Activated CD8-positive, alpha-beta memory T cell treated with anti-CD3 and anti-CD28 coated beads, Interleukin-2, amount 10 ng/mL, durations not matched to agents 7 days and 5 days (primary cell): ENCODE data around the gene ZNF385C. TPM values are rescaled to one million over a fixed set of nuclear protein-coding genes. Genes with fewer than 3 reads are reported as not detected.
"Not testable (repeated sequence)": the region's sequence is repeated elsewhere in the genome, so short reads cannot be mapped to it uniquely, and the experiment has no call there.

Experiments used
- ATAC-seq: fragments of 150-1000 bp; cut with Tn5 transposase; one replicate; pipeline ENCODE4 v1.10.0; 2021; ENCODE audit warnings: moderate library complexity
- CTCF ChIA-PET: fragments of 350-600 bp; sonication (Branson Sonifier 250); formaldehyde crosslinking; loops from one replicate; lab custom pipeline; 2021; ENCODE audit warnings: antibody characterized with exemption; lab: Charles Lee
- DNase-seq: peaks from one replicate; pipeline ENCODE4 v3.0.0-alpha.2; 2020
- H3K27ac Mint-ChIP-seq: one replicate; pipeline ENCODE4 v1.8.0; 2021; ENCODE audit warnings: mild to moderate bottlenecking, mixed read lengths
- H3K27me3 Mint-ChIP-seq: one replicate; pipeline ENCODE4 v1.8.0; 2021; ENCODE audit warnings: mixed read lengths
- H3K36me3 Mint-ChIP-seq: one replicate; pipeline ENCODE4 v1.8.0; 2021; ENCODE audit warnings: mild to moderate bottlenecking, mixed read lengths
- H3K4me1 Mint-ChIP-seq: one replicate; pipeline ENCODE4 v1.8.0; 2021; ENCODE audit warnings: mixed read lengths
- H3K4me3 Mint-ChIP-seq: one replicate; pipeline ENCODE4 v1.8.0; 2021; ENCODE audit warnings: mild to moderate bottlenecking, moderate library complexity, mixed read lengths
- H3K9me3 Mint-ChIP-seq: one replicate; pipeline ENCODE4 v1.8.0; 2022; ENCODE audit warnings: low read depth, mixed read lengths
- total RNA-seq, 2 experiments: library from RNA; stranded (reverse); gene quantifications; one replicate each; pipeline ENCODE4 v1.2.3, GENCODE V29; 2021

Gene ZNF385C
- total RNA-seq, 2 experiments from 2014 or later = 0.12 to 0.18 TPM

DNA sequence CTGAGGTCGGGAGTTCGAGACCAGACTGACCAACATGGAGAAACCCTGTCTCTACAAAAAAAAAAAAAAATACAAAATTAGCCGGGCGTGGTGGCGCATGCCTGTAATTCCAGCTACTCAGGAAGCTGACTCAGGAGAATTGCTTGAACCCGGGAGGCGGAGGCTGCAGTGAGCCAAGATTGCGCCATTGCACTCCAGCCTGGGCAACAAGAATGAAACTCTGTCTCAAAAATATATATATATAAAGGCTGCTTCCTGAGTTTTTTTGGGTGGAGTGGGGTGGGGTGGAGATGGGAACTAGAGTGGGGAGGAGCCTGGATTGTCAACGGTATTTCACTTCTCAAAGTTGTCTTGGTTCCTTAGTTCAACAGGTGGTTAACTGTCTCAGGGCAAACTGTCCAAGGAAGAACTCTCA is 88.0 kb downstream of the ZNF385C start:
- H3K9me3 Mint-ChIP-seq, H3K27me3 Mint-ChIP-seq, H3K4me3 Mint-ChIP-seq, ATAC-seq, H3K27ac Mint-ChIP-seq, CTCF ChIA-PET, DNase-seq: not testable (repeated sequence)
- peaks cover 26% of the 10 kb centered on the region for H3K36me3 Mint-ChIP-seq
- peaks cover 47% of the 10 kb centered on the region for H3K4me1 Mint-ChIP-seq

DNA sequence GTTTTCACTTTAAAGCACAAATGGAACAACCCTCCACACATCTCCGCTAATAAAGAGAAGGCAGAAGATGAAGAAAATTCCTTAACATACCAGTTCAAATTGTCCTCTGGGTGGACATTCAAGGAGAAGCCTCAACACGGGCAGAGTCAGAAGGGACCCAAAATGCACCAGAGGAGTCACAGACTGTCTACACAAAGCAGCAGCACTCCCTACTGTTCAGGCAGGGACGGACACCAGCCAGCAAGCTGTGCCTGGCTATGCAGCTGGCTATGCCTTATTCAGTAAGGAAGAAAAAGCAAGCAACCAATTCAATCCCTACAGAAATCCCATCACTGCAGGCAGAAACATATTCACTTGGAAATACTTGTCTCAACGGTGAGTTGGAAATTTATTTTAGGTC is 89.1 kb downstream of the ZNF385C start:
- CTCF ChIA-PET = interaction anchor here (0.7 to 1.0 kb wide), 4 partner anchors 11 to 76 kb away, joined by 3 to 4 read pairs (median 3); partner anchors contain the start of gene NKIRAS2
- Mint-ChIP-seq H3K27ac (no peak overlapping the region), H3K4me1 (peaks cover 50% of the 10 kb centered on the region), H3K27me3 (no peaks in the 10 kb centered on the region), H3K4me3 (no peak overlapping the region), H3K36me3 (peaks cover 26% of the 10 kb centered on the region), H3K9me3 (no peaks in the 10 kb centered on the region)
- ATAC-seq (no peak), DNase-seq (no peak)

GRCh38 chr17:42005166-42005565 is 93.1 kb downstream of the ZNF385C start:
- Mint-ChIP-seq H3K9me3 (no peaks in the 10 kb centered on the region), H3K27ac (no peak overlapping the region), H3K4me3 (no peak overlapping the region), H3K27me3 (no peaks in the 10 kb centered on the region), H3K4me1 (peaks cover 28% of the 10 kb centered on the region), H3K36me3 (peaks cover 32% of the 10 kb centered on the region)
- ATAC-seq (no peak), DNase-seq (no peak)
- CTCF ChIA-PET = interaction anchor here (1.1 to 1.8 kb wide), 4 partner anchors 10 to 176 kb away, joined by 3 to 6 read pairs (median 4); partner anchors contain the start of genes DNAJC7 and KCNH4

GRCh38 chr17:42002792-42003301 is 95.4 kb downstream of the ZNF385C start:
- Mint-ChIP-seq H3K27me3 (no peaks in the 10 kb centered on the region), H3K27ac (peak overlapping the region; percentile 4), H3K36me3 (peaks cover 34% of the 10 kb centered on the region), H3K4me3 (no peak overlapping the region), H3K9me3 (no peaks in the 10 kb centered on the region), H3K4me1 (peaks cover 20% of the 10 kb centered on the region)
- CTCF ChIA-PET = interaction anchor here (1.0 kb wide), 1 partner anchor 21 kb away, joined by 3 read pairs; no protein-coding TSS in a partner anchor
- DNase-seq (no peak), ATAC-seq (no peak)

DNA sequence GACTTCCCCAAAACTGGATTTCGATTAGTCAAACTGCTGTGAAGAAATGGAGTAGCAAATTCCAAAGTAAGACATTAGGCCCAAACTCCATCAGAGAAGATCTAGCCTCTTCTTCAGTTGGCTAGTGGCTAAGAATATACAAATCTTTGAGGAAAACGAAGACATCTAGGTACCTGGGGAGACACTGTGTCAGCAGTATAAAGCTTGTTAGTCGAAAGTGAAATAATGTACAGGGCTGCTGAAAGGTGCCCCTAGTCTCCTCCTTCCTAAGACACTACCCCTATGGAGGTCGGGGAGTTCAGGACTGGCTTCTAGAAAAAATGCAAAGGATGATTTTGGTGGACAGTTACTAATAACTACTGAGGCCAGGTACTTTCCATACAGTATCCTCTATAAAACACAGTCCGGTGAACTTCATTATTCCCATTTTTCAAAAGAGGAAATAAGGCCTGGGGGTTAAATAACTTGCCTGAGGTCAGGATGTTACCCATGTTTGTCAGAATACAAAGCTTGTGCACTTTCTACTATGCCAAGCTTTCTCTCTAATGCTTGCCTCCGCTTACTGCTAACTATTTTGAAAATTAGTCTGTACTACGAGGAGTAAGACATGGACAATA is 96.0 kb downstream of the ZNF385C start:
- DNase-seq (no peak), ATAC-seq (no peak)
- Mint-ChIP-seq H3K27ac (no peak overlapping the region), H3K4me3 (no peak overlapping the region), H3K9me3 (no peaks in the 10 kb centered on the region), H3K4me1 (peaks cover 20% of the 10 kb centered on the region), H3K36me3 (peaks cover 36% of the 10 kb centered on the region), H3K27me3 (no peaks in the 10 kb centered on the region)
- CTCF ChIA-PET = no interaction called here

GRCh38 chr17:42001729-42002128 is 96.5 kb downstream of the ZNF385C start:
- H3K4me1 Mint-ChIP-seq = peaks cover 18% of the 10 kb centered on the region
- no peak for DNase-seq
- H3K27ac Mint-ChIP-seq = no peak overlapping the region
- H3K36me3 Mint-ChIP-seq = peaks cover 37% of the 10 kb centered on the region
- no peak for ATAC-seq
- no peak overlapping the region for H3K4me3 Mint-ChIP-seq
- no peaks in the 10 kb centered on the region for H3K27me3 Mint-ChIP-seq
- H3K9me3 Mint-ChIP-seq = no peaks in the 10 kb centered on the region
- CTCF ChIA-PET = no interaction called here

GRCh38 chr17:42000413-42001133 is 97.7 kb downstream of the ZNF385C start:
- no peak overlapping the region for H3K4me3 Mint-ChIP-seq
- peaks cover 21% of the 10 kb centered on the region for H3K4me1 Mint-ChIP-seq
- peaks cover 46% of the 10 kb centered on the region for H3K36me3 Mint-ChIP-seq
- no peak for ATAC-seq
- H3K27ac Mint-ChIP-seq = no peak overlapping the region
- no peaks in the 10 kb centered on the region for H3K27me3 Mint-ChIP-seq
- no peaks in the 10 kb centered on the region for H3K9me3 Mint-ChIP-seq
- CTCF ChIA-PET = no interaction called here
- no peak for DNase-seq

- Mint-ChIP-seq H3K36me3 (peaks cover 55% of the 10 kb centered on the region), H3K9me3 (no peaks in the 10 kb centered on the region), H3K27ac (no peak overlapping the region), H3K4me3 (no peak overlapping the region), H3K27me3 (no peaks in the 10 kb centered on the region), H3K4me1 (peaks cover 9% of the 10 kb centered on the region)
- no peak for DNase-seq
- CTCF ChIA-PET = interaction anchor here (1.4 kb wide), 1 partner anchor 21 kb away, joined by 3 read pairs; the partner anchor contains the start of gene NKIRAS2
- ATAC-seq = no peak
Observed at GRCh38 chr17:41998497-41998896, 99.8 kb downstream of the ZNF385C start.

DNA sequence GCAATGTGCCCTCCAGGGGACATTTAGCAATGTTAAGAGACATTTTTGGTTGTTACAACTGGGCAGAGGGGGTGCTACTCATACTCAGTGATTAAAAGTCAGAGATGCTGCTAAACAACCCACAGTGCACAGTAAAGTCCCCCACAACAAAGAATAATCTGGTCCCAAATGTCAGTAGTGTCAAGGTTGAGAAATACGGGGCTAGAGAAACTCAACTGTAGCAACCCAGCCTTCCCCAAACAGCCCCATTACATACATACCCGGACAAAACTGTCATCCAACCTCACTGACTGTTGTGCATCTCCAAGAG is 101.5 kb downstream of the ZNF385C start:
- peaks cover 6% of the 10 kb centered on the region for H3K4me1 Mint-ChIP-seq
- no peak for DNase-seq
- H3K27me3 Mint-ChIP-seq = no peaks in the 10 kb centered on the region
- no peak overlapping the region for H3K4me3 Mint-ChIP-seq
- ATAC-seq = no peak
- no peak overlapping the region for H3K27ac Mint-ChIP-seq
- H3K9me3 Mint-ChIP-seq = no peaks in the 10 kb centered on the region
- H3K36me3 Mint-ChIP-seq = peaks cover 56% of the 10 kb centered on the region
- CTCF ChIA-PET = interaction anchor here (1.3 kb wide), 1 partner anchor 21 kb away, joined by 3 read pairs; the partner anchor contains the start of gene DNAJC7

GRCh38 chr17:41992576-41992975 is 105.7 kb downstream of the ZNF385C start:
- ATAC-seq (no peak), DNase-seq (no peak)
- Mint-ChIP-seq H3K4me1 (peaks cover 8% of the 10 kb centered on the region), H3K36me3 (peaks cover 55% of the 10 kb centered on the region), H3K9me3 (no peaks in the 10 kb centered on the region), H3K27ac (no peak overlapping the region), H3K4me3 (no peak overlapping the region), H3K27me3 (no peaks in the 10 kb centered on the region)
- CTCF ChIA-PET = interaction anchor here (1.3 kb wide), 1 partner anchor 411 kb away, joined by 3 read pairs; no protein-coding TSS in a partner anchor

- no peak for ATAC-seq
- H3K27me3 Mint-ChIP-seq = no peaks in the 10 kb centered on the region
- peaks cover 4% of the 10 kb centered on the region for H3K4me1 Mint-ChIP-seq
- H3K9me3 Mint-ChIP-seq = no peaks in the 10 kb centered on the region
- CTCF ChIA-PET = interaction anchor here (1.0 to 1.2 kb wide), 2 partner anchors 20 to 28 kb away, joined by 3 read pairs; partner anchors contain the start of gene DNAJC7
- H3K27ac Mint-ChIP-seq = no peak overlapping the region
- no peak for DNase-seq
- no peak overlapping the region for H3K4me3 Mint-ChIP-seq
- peaks cover 49% of the 10 kb centered on the region for H3K36me3 Mint-ChIP-seq
Observed at GRCh38 chr17:41989702-41990419, 108.4 kb downstream of the ZNF385C start.

- Mint-ChIP-seq H3K27ac (no peak overlapping the region), H3K27me3 (no peaks in the 10 kb centered on the region), H3K4me1 (peaks cover 4% of the 10 kb centered on the region), H3K4me3 (no peak overlapping the region), H3K36me3 (peaks cover 47% of the 10 kb centered on the region), H3K9me3 (no peaks in the 10 kb centered on the region)
- ATAC-seq (no peak), DNase-seq (no peak)
- CTCF ChIA-PET = interaction anchor here (0.9 kb wide), 1 partner anchor 22 kb away, joined by 3 read pairs; no protein-coding TSS in a partner anchor
Observed at GRCh38 chr17:41988418-41988817, 109.9 kb downstream of the ZNF385C start.

GRCh38 chr17:41987642-41988041 is 110.6 kb downstream of the ZNF385C start:
- no peak for ATAC-seq

More at GRCh38 chr17:41987642-41988041, 110.6 kb downstream of the ZNF385C start:
- Mint-ChIP-seq H3K4me1 (peaks cover 4% of the 10 kb centered on the region), H3K9me3 (no peaks in the 10 kb centered on the region), H3K4me3 (no peak overlapping the region), H3K36me3 (peaks cover 48% of the 10 kb centered on the region), H3K27ac (no peak overlapping the region), H3K27me3 (no peaks in the 10 kb centered on the region)
- DNase-seq = no peak
- CTCF ChIA-PET = interaction anchor here (0.9 kb wide), 1 partner anchor 22 kb away, joined by 3 read pairs; no protein-coding TSS in a partner anchor
